Neural cell (in vitro differentiated cells): ENCODE results near the gene CREBBP. TPM values are rescaled to one million over a fixed set of nuclear protein-coding genes. Genes with fewer than 3 reads are reported as not detected.

Experiments used
- H2AFZ ChIP-seq: fragments of 200-600, 300-800 bp; sonication (generic), shearing (Covaris generic); 2 replicates; pipeline ENCODE4 v1.6.0; 2014; ENCODE audit warnings: low read depth, mild to moderate bottlenecking, antibody characterized with exemption, low read length, moderate library complexity
- H3F3A ChIP-seq: fragments of 200-600 bp; shearing (Covaris generic); 2 replicates; pipeline ENCODE4 v1.6.1; 2016; ENCODE audit warnings: mild to moderate bottlenecking, moderate library complexity, mixed read lengths, antibody characterized with exemption, low read length; ENCODE audit not compliant: insufficient read depth, poor library complexity, severe bottlenecking
- H3K27ac ChIP-seq: fragments of 200-600, 300-800 bp; sonication (generic), shearing (Covaris generic); 2 replicates; pipeline ENCODE4 v1.5.1; 2014; ENCODE audit warnings: mild to moderate bottlenecking, low read length, moderate library complexity
- H3K27me3 ChIP-seq: fragments of 300-800, 200-600 bp; sonication (generic), shearing (Covaris generic); 2 replicates; pipeline ENCODE4 v1.6.0; 2014; ENCODE audit warnings: mild to moderate bottlenecking, low read depth, low read length, moderate library complexity; ENCODE audit not compliant: insufficient read depth
- H3K36me3 ChIP-seq: fragments of 300-800, 200-600 bp; sonication (generic), shearing (Covaris generic); 2 replicates; pipeline ENCODE4 v1.5.1; 2014; ENCODE audit warnings: mild to moderate bottlenecking, antibody characterized with exemption, low read length, moderate library complexity; ENCODE audit not compliant: insufficient read depth
- H3K4me2 ChIP-seq: fragments of 300-800, 200-600 bp; sonication (generic), shearing (Covaris generic); 2 replicates; pipeline ENCODE4 v1.6.0; 2014; ENCODE audit warnings: mild to moderate bottlenecking, low read length
- H3K4me3 ChIP-seq: fragments of 300-800, 200-600 bp; sonication (generic), shearing (Covaris generic); 2 replicates; pipeline ENCODE4 v1.5.1; 2014; ENCODE audit warnings: mild to moderate bottlenecking, low read length, moderate library complexity
- H3K79me2 ChIP-seq: fragments of 200-600 bp; shearing (Covaris generic); replicated peaks from 2 replicates; pipeline ENCODE4 v1.6.0; 2014; ENCODE audit warnings: mild to moderate bottlenecking, low read length, moderate library complexity; ENCODE audit not compliant: insufficient read depth
- H3K9ac ChIP-seq: fragments of 300-800, 200-600 bp; sonication (generic), shearing (Covaris generic); 2 replicates; pipeline ENCODE4 v1.6.1; 2016; ENCODE audit warnings: mild to moderate bottlenecking, low read length, mixed read lengths
- H3K9me2 ChIP-seq: fragments of 200-600 bp; shearing (Covaris generic); 2 replicates; pipeline ENCODE4 v1.6.1; 2016; ENCODE audit warnings: mild to moderate bottlenecking, low read length, mixed read lengths; ENCODE audit not compliant: insufficient read depth
- H3K9me3 ChIP-seq: fragments of 200-600, 300-800 bp; sonication (generic), shearing (Covaris generic); 2 replicates; pipeline ENCODE4 v1.6.1; 2016; ENCODE audit warnings: mild to moderate bottlenecking, mixed run types, low read length, moderate library complexity, mixed read lengths
- H4K20me1 ChIP-seq: fragments of 200-600 bp; shearing (Covaris generic); 2 replicates; pipeline ENCODE4 v1.6.1; 2016; ENCODE audit warnings: mild to moderate bottlenecking, mixed run types; ENCODE audit not compliant: insufficient read depth
- EP300 ChIP-seq: fragments of 450-650 bp; conservative IDR thresholded peaks from 2 replicates; pipeline ENCODE4 v1.6.1; 2014; ENCODE audit warnings: antibody characterized with exemption, mild to moderate bottlenecking, moderate library complexity; ENCODE audit not compliant: poor library complexity, severe bottlenecking
- EZH2 ChIP-seq: fragments of 200-600, 300-800 bp; shearing (Covaris generic), sonication (generic); IDR thresholded peaks from 2 replicates; pipeline ENCODE4 v1.6.1; 2014; ENCODE audit warnings: antibody characterized with exemption, low read length, borderline replicate concordance, mild to moderate bottlenecking; ENCODE audit not compliant: insufficient read depth, poor library complexity, severe bottlenecking
- MXI1 ChIP-seq: fragments of 450-650 bp; conservative IDR thresholded peaks from 2 replicates; pipeline ENCODE4 v1.6.1; 2014; ENCODE audit warnings: antibody characterized with exemption, mild to moderate bottlenecking; ENCODE audit not compliant: poor library complexity, severe bottlenecking
- POLR2AphosphoS5 ChIP-seq: IDR thresholded peaks from 2 replicates; pipeline ENCODE4 v1.6.1; 2012
- RAD21 ChIP-seq: fragments of 450-650 bp; conservative IDR thresholded peaks from 2 replicates; pipeline ENCODE4 v1.6.1; 2014; ENCODE audit warnings: antibody characterized with exemption, mild to moderate bottlenecking, moderate library complexity
- SMC3 ChIP-seq: fragments of 450-650 bp; conservative IDR thresholded peaks from 2 replicates; pipeline ENCODE4 v1.6.1; 2014; ENCODE audit warnings: antibody characterized with exemption, mild to moderate bottlenecking, moderate library complexity; ENCODE audit not compliant: poor library complexity
- TAF1 ChIP-seq: IDR thresholded peaks from 2 replicates; pipeline ENCODE4 v1.6.1; 2012; ENCODE audit warnings: low read depth
- polyA plus RNA-seq: library from polyadenylated mRNA; depleted of rRNA; stranded (reverse); fragments of >200 nt; gene quantifications from 2 replicates; pipeline ENCODE4 v1.2.3, GENCODE V29; 2014
- TF ChIP-seq, protein P1 (sequence below): IDR thresholded peaks from 2 replicates; pipeline ENCODE4 v1.6.1; 2012; ENCODE audit warnings: borderline replicate concordance
- TF ChIP-seq, protein P2 (sequence below): fragments of 450-650 bp; IDR thresholded peaks from 2 replicates; pipeline ENCODE4 v1.5.1; 2014; ENCODE audit warnings: antibody characterized with exemption, mild to moderate bottlenecking, moderate library complexity; ENCODE audit not compliant: poor library complexity, severe bottlenecking

The CREBBP gene
- polyA plus RNA-seq, 1 donor from 2014 or later, result 3.3 TPM

DNA sequence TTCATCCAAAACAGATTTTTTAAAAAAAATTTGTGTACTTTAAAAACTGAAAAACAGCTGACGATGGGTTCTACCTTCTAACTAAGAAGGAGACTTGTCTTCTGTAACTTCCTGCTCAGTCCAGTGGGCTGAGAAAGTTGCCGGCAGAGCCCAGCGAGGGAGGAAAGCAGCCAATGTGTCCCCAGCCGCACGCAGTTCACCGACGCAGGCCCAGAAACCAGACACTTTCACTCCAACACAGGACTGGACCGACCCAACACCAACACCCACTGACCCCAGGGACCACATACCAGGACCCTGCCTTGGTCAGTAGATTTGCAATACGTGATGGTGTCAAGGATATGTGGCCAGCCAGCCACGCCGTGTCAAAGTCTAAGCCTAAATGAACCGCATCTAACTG lies 188.8 kb downstream of the CREBBP start:
- H3K79me2 ChIP-seq, result no peaks in the 10 kb centered on the region
- no peaks in the 10 kb centered on the region for H3F3A ChIP-seq
- no peak overlapping the region for H3K4me2 ChIP-seq
- no peak overlapping the region for H3K4me3 ChIP-seq
- TF ChIP-seq TAF1, result no peak
- TF ChIP-seq MXI1, result no peak
- TF ChIP-seq SMC3, result no peak
- TF ChIP-seq, protein P1, sequence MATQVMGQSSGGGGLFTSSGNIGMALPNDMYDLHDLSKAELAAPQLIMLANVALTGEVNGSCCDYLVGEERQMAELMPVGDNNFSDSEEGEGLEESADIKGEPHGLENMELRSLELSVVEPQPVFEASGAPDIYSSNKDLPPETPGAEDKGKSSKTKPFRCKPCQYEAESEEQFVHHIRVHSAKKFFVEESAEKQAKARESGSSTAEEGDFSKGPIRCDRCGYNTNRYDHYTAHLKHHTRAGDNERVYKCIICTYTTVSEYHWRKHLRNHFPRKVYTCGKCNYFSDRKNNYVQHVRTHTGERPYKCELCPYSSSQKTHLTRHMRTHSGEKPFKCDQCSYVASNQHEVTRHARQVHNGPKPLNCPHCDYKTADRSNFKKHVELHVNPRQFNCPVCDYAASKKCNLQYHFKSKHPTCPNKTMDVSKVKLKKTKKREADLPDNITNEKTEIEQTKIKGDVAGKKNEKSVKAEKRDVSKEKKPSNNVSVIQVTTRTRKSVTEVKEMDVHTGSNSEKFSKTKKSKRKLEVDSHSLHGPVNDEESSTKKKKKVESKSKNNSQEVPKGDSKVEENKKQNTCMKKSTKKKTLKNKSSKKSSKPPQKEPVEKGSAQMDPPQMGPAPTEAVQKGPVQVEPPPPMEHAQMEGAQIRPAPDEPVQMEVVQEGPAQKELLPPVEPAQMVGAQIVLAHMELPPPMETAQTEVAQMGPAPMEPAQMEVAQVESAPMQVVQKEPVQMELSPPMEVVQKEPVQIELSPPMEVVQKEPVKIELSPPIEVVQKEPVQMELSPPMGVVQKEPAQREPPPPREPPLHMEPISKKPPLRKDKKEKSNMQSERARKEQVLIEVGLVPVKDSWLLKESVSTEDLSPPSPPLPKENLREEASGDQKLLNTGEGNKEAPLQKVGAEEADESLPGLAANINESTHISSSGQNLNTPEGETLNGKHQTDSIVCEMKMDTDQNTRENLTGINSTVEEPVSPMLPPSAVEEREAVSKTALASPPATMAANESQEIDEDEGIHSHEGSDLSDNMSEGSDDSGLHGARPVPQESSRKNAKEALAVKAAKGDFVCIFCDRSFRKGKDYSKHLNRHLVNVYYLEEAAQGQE, result no peak
- H3K9ac ChIP-seq, result no peak overlapping the region
- H4K20me1 ChIP-seq, result no peaks in the 10 kb centered on the region
- H3K36me3 ChIP-seq, result no peaks in the 10 kb centered on the region
- H3K27ac ChIP-seq, result no peak overlapping the region
- no peak overlapping the region for H2AFZ ChIP-seq
- no peaks in the 10 kb centered on the region for H3K27me3 ChIP-seq
- no peaks in the 10 kb centered on the region for H3K9me3 ChIP-seq
- H3K9me2 ChIP-seq, result no peaks in the 10 kb centered on the region

DNA sequence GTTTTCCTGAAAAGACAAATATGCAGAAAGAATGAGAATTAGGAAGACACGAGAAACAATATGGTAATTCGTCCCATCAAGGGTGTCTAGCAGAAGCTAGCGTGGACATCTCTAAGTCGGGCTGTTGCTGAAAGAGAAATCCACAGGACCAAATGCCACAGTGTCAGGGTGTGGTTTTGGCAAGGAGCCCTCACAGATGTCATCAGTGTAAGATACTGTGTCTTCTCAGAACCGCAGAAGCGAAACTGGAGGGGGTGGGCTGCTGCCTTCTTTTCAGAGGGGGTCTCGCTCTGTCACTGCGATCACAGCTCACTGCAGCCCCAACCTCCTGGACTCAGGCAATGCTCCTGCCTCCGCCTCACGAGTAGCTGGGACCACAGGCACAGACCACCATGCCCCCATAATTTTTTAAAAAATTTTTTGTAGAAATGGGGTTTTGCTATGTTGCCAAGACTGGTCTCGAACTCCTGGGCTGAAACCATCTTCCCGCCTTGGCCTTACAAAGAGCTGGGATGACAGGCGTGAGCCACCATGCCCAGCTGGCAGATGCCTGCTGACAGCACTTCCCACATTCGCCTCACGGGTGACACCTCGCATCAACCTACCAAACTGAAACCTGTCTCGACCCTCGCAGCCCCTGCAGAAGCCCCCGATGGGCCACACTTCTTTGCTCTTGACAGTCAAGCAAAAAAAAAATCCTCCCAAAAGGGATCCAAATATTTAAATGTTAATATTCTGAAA lies 189.4 kb downstream of the CREBBP start:
- H3F3A ChIP-seq, result no peaks in the 10 kb centered on the region
- no peak overlapping the region for H3K4me3 ChIP-seq
- H3K9me2 ChIP-seq, result no peaks in the 10 kb centered on the region
- no peaks in the 10 kb centered on the region for H3K36me3 ChIP-seq
- no peaks in the 10 kb centered on the region for H3K9me3 ChIP-seq
- no peak overlapping the region for H3K9ac ChIP-seq
- no peak overlapping the region for H2AFZ ChIP-seq
- H3K27me3 ChIP-seq, result no peaks in the 10 kb centered on the region
- no peak overlapping the region for H3K4me2 ChIP-seq
- no peaks in the 10 kb centered on the region for H3K79me2 ChIP-seq
- H3K27ac ChIP-seq, result no peak overlapping the region
- no peaks in the 10 kb centered on the region for H4K20me1 ChIP-seq
- TF ChIP-seq MXI1 (no peak), SMC3 (no peak), RAD21 (no peak), POLR2AphosphoS5 (no peak), TAF1 (no peak), EZH2 (no peak), EP300 (no peak)
- TF ChIP-seq, protein P1, result no peak
- TF ChIP-seq, protein P2, sequence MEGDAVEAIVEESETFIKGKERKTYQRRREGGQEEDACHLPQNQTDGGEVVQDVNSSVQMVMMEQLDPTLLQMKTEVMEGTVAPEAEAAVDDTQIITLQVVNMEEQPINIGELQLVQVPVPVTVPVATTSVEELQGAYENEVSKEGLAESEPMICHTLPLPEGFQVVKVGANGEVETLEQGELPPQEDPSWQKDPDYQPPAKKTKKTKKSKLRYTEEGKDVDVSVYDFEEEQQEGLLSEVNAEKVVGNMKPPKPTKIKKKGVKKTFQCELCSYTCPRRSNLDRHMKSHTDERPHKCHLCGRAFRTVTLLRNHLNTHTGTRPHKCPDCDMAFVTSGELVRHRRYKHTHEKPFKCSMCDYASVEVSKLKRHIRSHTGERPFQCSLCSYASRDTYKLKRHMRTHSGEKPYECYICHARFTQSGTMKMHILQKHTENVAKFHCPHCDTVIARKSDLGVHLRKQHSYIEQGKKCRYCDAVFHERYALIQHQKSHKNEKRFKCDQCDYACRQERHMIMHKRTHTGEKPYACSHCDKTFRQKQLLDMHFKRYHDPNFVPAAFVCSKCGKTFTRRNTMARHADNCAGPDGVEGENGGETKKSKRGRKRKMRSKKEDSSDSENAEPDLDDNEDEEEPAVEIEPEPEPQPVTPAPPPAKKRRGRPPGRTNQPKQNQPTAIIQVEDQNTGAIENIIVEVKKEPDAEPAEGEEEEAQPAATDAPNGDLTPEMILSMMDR, result no peak
